ENCODE data around the gene BMERB1.
"Not testable (repeated sequence)": the region's sequence is repeated elsewhere in the genome, so short reads cannot be mapped to it uniquely, and the experiment has no call there.

The BMERB1 gene

DNA sequence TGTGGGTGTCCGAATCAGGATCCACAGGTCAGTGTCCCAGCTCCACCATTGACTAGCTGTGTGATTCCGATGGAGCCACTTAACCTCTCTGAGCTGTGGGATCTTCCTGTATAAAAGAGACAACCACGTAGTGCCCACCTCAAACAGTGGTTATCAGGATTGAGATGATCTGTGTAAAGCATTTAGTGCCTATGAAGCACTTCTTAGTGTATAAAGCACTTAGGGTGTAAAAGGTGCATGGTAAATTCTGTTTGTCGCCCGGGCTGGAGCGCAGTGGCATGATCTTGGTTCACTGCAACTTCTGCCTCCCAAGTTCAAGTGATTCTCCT, 113.3 kb downstream of the BMERB1 start:
- no peak for TF ChIP-seq POLR2A (IDR thresholded peaks at IDR 0.05; ENCODE audit: low read depth, low read length)
- no peak for DNase-seq (ENCODE audit: insufficient read length, low spot score)
- FAIRE-seq = no peak

DNA sequence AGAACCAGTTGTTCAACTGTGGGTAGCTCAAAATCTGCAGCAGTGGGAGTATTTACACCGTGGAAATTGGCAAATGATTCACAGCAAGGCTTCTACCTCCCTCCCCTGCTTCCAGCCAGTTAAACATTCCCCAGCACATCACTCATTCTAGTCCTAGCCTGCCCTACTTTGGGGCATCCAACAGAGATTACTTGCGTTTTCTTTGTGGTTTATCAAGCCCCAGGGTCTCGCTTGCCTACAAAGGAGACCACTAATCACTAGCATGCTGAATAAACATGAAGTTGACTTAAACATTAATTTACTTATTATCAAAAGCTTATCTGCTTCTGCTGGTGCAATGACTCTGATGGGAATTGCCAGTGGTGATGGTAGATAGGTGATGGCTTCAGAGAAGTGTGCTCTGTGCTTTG, 114.1 kb downstream of the BMERB1 start:
- TF ChIP-seq POLR2A (IDR thresholded peaks at IDR 0.05; ENCODE audit: low read depth, low read length) = no peak
- no peak for DNase-seq (ENCODE audit: insufficient read length, low spot score)
- no peak for FAIRE-seq

DNA sequence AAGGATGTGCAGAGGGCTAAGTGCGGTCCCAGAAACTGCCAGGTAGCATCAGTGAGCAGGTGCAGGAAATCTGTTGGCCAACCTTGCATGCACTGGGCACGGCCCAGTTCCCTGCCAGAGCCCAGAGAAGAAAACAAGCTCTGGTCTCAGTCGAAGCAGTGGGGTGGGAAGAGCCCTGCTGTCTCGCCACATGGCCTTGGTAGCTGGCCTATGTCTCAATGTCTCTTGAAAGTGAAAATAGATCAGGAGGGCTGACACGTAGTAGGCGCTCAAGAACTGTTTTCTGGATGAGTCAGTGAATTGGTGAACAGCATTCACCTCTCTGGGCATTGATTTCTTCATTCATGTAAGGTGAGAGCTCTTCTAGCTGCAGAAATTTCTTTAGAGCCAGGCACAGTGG, 118.1 kb downstream of the BMERB1 start:
- no peak for FAIRE-seq
- no peak for TF ChIP-seq POLR2A (IDR thresholded peaks at IDR 0.05; ENCODE audit: low read depth, low read length)
- DNase-seq (ENCODE audit: insufficient read length, low spot score) = no peak

DNA sequence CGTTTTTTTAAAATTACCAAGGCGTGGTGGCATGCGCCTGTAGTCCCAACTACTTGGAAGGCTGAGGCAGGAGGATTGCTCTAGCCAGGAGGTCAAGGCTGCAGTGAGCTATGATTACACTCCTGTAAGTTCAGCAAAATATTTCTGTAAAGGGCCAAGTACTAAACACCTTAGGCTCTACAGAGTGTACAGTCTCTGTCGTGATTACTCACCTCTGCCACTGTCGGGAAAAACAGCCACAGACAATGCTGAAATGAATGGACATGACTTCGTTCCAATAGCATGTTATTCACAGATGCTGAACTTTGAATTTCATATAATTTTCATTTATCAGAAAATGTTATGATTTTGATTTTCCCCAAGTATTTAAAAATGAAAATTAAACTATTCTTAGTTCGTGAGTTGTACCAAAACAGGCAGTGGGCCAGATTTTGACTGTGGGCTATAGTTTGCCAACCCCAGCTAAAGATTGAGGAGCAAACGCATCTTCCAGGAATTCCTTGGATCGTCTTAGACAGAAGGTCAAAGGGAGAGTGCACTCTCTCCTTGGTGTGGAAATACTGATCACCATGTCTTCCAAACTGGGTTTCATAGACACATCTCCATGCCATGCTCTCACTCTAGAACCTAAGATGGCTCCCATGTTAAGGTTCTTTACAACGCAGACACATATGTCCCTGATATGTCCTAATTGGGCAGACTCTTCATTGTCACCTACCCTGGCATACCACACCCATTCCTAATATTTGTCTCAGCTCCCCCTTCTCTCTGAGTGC, 119.1 kb downstream of the BMERB1 start:
- FAIRE-seq (no peak), DNase-seq (ENCODE audit: insufficient read length, low spot score) (no peak)
- no peak for TF ChIP-seq POLR2A (IDR thresholded peaks at IDR 0.05; ENCODE audit: low read depth, low read length)

DNA sequence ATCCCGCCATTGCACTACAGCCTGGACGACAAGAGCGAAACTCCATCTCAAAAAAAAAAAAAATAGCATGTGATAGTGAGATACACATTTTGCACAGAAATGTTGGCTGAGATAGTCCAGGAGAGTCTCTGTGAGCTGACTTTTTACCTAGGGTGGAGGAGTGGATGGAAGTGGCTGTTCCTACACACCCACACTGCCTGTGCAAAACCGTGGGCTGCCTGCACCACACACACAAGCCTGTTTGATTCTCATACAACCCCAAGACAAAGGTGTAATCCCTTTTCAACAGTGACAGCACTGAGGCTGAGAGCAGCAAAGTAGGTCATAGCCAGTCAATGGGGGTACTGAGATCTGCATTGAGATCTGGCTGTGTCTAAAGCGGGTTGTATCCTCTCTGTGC, 121.7 kb downstream of the BMERB1 start:
- TF ChIP-seq POLR2A (IDR thresholded peaks at IDR 0.05; ENCODE audit: low read depth, low read length) = no peak
- no peak for DNase-seq (ENCODE audit: insufficient read length, low spot score)
- FAIRE-seq = no peak

DNA sequence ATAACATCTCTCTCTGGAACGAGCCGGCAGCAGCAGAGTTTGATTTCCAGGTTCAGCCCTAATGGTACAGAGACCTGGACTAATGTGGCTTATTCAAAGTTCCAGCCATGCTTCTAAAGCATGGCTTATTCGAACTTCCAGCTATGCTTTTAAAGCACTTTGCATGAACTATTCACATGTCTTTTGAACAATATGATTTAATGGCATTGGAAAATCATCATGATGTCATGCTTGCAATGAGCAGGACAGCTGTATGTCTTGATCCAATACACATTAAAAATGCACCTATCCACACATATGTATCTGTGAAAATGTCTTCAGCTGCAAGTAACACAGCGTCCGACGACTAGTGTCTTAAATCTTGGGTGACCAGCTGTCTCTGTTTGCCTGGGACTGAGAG, 122.9 kb downstream of the BMERB1 start:
- no peak for DNase-seq (ENCODE audit: insufficient read length, low spot score)
- TF ChIP-seq POLR2A (IDR thresholded peaks at IDR 0.05; ENCODE audit: low read depth, low read length) = no peak
- no peak for FAIRE-seq

DNA sequence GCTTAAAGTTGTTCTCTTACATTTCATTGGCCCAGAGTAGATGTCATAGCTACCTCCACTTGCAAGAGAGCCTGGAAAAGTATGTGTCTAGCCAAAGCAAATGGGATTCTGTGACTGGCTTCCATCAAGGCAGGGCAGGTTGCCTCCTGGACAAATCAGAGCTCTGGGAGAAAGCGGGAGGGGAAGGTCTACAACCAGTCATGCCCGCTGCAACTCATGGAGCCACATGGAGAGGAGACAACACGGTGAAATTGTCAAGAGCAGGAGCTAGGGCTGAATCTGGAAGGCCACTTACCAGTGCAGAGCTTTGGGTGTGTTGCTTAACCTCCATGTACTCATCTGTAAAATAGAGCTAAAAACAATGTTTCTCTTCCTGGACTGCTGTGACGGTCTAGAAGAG, 124.8 kb downstream of the BMERB1 start:
- no peak for DNase-seq (ENCODE audit: insufficient read length, low spot score)
- no peak for FAIRE-seq
- no peak for TF ChIP-seq POLR2A (IDR thresholded peaks at IDR 0.05; ENCODE audit: low read depth, low read length)

DNA sequence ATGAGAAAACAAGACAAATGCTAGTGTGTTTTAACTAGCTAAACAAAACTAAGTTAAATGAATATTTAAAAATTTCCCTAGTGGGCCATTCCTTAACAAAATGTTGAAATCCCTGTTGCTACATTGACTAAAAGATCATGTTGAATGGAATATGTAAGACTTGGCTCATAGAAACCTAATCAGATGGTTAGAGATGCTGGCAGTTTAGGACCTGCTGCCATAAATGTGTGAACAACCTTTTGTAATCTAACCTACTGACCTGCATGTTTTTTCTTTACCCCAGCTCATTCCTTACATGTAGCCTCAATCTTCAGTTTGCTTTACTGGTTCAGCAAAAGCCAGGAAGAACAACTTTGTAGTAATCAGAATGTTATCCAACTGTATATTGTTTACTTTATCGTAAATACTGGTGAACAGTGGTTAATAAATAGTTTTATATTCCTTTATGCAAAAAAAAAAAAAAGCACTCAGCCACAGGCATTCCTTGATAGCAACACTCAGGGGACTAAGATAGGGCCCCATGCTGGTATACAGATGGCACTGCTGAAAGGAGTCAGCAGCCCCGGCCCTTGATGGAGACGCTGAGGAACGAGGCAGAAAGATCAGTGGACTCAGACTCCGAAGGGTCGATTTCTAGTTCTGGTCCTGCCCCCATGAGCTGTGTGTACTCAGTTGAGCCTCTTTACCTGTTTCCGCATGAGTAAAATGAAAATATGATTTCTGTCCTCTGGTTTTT, 130.4 kb downstream of the BMERB1 start:
- FAIRE-seq = no peak
- no peak for DNase-seq (ENCODE audit: insufficient read length, low spot score)
- TF ChIP-seq POLR2A (IDR thresholded peaks at IDR 0.05; ENCODE audit: low read depth, low read length) = no peak

DNA sequence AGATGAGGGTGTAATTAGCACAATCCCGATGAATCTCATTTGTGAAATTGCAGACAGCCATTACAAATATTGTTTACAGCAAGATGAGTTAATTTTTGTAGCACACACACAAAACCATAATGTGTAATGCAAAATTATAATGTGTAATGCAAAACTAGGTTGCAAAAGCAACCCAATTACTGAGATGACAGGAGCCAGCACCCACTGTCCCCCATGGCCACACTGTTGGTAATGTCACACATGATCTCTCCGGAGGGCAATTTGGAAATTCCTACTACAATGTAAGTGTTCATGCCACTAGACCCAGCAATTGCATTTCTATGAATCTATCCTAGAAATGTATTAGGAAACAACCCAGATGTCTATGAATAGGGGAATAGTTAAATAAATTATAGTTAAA, 131.7 kb downstream of the BMERB1 start:
- TF ChIP-seq POLR2A (IDR thresholded peaks at IDR 0.05; ENCODE audit: low read depth, low read length) = no peak
- DNase-seq (ENCODE audit: insufficient read length, low spot score) (no peak), FAIRE-seq (no peak)

DNA sequence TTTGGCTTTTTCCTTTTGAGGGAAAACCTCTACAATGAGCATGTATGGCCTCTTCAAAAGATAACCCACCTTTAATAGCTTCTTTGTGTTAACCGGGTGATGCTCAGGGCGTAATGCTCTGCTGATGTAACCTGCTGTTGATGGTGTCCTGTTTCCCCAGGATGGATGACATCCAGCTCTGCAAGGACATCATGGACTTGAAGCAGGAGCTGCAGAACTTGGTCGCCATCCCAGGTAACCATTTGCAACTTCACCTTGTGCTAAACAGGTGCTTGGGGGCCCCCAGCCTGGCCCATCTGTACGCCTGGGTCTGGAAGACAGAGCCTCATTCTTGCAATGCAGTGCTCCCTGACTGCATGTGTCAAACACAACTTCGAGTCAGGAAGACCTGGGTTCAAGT, 133.4 kb downstream of the BMERB1 start:
- no peak for TF ChIP-seq POLR2A (IDR thresholded peaks at IDR 0.05; ENCODE audit: low read depth, low read length)
- FAIRE-seq = no peak

DNA sequence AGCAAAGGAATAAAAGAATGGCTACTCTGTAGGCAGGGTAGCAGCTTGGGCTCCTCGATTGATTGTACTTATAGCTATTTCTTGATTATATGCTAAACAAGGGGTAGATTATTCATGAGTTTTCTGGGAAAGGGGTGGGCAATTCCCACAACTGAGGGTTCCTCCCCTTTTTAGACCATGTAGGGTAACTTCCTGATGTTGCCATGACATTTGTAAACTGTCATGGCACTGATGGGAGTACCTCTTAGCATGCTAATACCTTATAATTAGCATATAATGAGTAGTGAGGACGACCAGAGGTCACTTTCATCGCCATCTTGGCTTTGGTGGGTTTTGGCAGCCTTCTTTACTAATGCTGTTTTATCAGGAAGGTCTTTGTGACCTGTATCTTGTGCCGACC, 136.3 kb downstream of the BMERB1 start:
- not testable (repeated sequence) for DNase-seq (ENCODE audit: insufficient read length, low spot score); FAIRE-seq

More for the DNA sequence above, 133.4 kb downstream of the BMERB1 start:
- DNase-seq (ENCODE audit: insufficient read length, low spot score) = no peak

DNA sequence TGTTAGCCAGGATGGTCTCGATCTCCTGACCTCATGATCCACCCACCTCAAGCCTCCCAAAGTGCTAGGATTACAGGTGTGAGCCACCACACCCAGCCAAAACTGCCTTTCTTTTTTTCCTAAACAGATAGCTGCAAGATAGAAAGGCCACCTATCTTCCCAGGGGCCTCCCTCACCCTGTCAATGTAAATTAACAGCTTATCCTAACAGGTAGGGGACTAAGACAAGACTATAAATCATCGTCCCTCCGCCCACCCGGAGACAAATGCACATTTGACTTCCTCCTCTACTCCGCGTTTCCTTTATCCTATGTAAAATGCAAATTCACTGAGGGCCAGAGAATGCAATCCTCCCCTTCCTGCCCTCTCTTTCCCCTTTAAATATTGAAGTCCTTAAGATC, 137.2 kb downstream of the BMERB1 start:
- no peak for DNase-seq (ENCODE audit: insufficient read length, low spot score)
- no peak for FAIRE-seq

DNA sequence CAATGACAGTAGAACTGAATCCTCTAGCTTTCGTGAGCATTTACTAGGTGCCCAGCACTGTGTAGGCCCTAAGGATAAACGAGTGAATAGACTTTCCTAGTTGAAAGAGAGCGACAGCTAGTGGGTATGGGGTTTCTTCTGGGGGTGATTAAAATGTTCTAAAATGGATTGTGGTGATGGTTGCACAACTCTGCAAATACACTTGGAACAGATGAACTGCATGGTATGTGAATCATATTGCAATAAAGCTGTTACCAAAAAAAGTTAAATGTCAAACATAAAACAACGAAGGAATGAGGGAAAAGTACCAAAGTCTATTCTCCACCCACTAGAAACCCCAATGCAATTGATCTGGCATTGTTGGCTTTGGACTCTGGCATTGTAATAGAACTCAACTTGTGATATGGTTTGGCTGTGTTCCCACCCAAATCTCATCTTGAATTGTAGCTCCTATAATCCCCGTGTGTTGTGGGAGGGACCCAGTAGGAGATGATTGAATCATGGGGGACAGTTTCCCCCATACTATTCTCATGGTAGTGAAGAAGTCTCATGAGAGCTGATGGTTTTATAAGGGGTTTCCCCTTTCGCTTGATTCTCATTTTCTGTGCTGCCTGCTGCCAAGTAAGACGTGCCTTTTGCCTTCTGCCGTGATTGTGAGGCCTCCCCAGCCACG, 138.1 kb downstream of the BMERB1 start:
- TF ChIP-seq POLR2A (IDR thresholded peaks at IDR 0.05; ENCODE audit: low read depth, low read length) = no peak
- FAIRE-seq (no peak), DNase-seq (ENCODE audit: insufficient read length, low spot score) (no peak)

More for the DNA sequence above, 137.2 kb downstream of the BMERB1 start:
- TF ChIP-seq POLR2A (IDR thresholded peaks at IDR 0.05; ENCODE audit: low read depth, low read length) = no peak

DNA sequence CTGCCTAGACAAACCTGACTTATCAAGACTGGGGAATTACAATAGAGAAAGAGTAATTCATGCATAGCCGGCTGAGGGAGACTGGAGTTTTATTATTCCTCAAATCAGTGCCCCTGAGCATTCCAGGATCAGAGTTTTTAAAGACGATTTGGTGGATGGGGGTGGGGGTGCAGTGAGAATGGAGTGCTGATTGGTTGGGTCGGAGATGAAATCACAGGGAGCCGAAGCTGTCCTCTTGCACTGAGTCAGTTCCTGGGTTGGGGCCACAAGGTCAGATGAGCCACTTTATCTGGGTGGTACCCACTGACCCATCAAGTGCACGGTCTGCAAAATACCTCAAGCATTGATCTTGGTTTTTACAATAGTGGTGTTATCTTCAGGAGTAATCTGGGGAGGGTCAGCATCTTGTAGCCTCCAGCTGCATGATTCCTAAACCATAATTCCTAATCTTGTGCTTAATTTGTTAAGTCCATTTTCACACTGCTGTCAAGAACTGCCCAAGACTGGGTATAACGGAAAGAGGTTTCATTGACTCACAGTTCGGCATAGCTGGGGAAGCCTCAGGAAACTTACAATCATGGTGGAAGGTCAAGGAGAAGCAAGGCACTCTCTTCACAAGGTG, 139.0 kb downstream of the BMERB1 start:
- FAIRE-seq (no peak), DNase-seq (ENCODE audit: insufficient read length, low spot score) (no peak)
- no peak for TF ChIP-seq POLR2A (IDR thresholded peaks at IDR 0.05; ENCODE audit: low read depth, low read length)

DNA sequence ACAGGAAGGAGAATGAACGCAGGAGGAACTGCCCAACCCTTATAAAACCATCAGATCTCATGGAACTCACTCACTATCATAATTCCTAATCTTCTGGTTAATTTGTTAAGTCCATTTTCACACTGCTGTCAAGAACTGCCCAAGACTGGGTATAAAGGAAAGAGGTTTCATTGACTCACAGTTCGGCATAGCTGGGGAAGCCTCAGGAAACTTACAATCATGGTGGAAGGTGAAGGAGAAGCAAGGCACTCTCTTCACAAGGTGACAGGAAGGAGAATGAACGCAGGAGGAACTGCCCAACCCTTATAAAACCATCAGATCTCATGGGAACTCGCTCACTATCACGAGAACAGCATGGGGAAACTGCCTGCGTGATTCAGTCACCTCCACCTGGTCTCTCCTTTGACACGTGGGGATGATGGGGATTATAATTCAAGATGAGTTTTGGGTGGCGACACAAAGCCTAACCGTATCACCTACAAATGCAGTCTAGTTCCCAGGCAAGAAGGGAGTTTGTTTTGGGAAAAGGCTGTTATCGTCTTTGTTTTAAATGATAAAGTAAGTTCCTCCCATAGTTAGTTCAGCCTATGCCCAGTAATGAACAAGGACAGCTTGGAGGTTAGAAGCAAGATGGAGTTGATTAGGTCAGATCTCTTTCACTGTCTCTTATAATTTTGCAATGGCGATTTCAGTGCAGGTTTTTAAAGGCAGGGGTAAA, 139.7 kb downstream of the BMERB1 start:
- FAIRE-seq; DNase-seq (ENCODE audit: insufficient read length, low spot score): not testable (repeated sequence)

All from H54 (cell line).